Thoracic aorta (tissue), 2 donors: ENCODE results near the gene DMD. TPM values are rescaled to one million over a fixed set of nuclear protein-coding genes. Genes with fewer than 3 reads are reported as not detected.

Experiments
- ATAC-seq: fragments of 150-250 bp; one replicate; pipeline ENCODE4 v1.8.0; 2017; ENCODE audit warnings: low read depth; ENCODE audit not compliant: insufficient number of reproducible peaks, low FRiP score
- DNase-seq: peaks from one replicate; pipeline ENCODE4 v3.0.0-alpha.2; 2020; ENCODE audit warnings: low spot score
- H3K27ac ChIP-seq, 2 donors: fragments of 200-600 bp; sonication (generic); 1 replicate in 1 of 2; 2 replicates in 1 of 2; pipeline ENCODE4 v1.5.1; 2016; ENCODE audit warnings: mild to moderate bottlenecking in 2 of 2, moderate library complexity in 2 of 2
- H3K27me3 ChIP-seq: fragments of 200-600 bp; sonication (generic); replicated peaks from 2 replicates; pipeline ENCODE4 v1.6.0; 2016; ENCODE audit warnings: mild to moderate bottlenecking; ENCODE audit not compliant: insufficient read depth
- H3K36me3 ChIP-seq: fragments of 200-600 bp; sonication (generic); one replicate; pipeline ENCODE4 v1.5.1; 2016
- H3K4me1 ChIP-seq, 2 donors: fragments of 200-600 bp; sonication (generic); 1 replicate in 1 of 2; 2 replicates in 1 of 2; pipeline versions ENCODE4 v1.5.1 to v1.6.0; 2016; ENCODE audit warnings: low read depth in 2 of 2, mild to moderate bottlenecking in 1 of 2; ENCODE audit not compliant: control insufficient read depth in 1 of 2
- H3K4me3 ChIP-seq: fragments of 200-600 bp; sonication (generic); 2 replicates; pipeline ENCODE4 v1.5.1; 2016; ENCODE audit warnings: mild to moderate bottlenecking
- H3K9me3 ChIP-seq: fragments of 200-600 bp; sonication (generic); 2 replicates; pipeline ENCODE4 v1.5.1; 2016
- total RNA-seq, 2 donors: library from RNA; depleted of rRNA; stranded (reverse); fragments of >200 nt; gene quantifications; one replicate each; pipeline versions ENCODE4 v1.1.0 to v1.2.3, GENCODE V29; 2016
- TF ChIP-seq, protein P1 (sequence below): fragments of 200-600 bp; sonication (generic); IDR thresholded peaks from one replicate; pipeline ENCODE4 v1.5.1; 2019; ENCODE audit warnings: antibody characterized with exemption

DMD gene
- total RNA-seq, 2 donors from 2014 or later: 224 to 233 TPM

DNA sequence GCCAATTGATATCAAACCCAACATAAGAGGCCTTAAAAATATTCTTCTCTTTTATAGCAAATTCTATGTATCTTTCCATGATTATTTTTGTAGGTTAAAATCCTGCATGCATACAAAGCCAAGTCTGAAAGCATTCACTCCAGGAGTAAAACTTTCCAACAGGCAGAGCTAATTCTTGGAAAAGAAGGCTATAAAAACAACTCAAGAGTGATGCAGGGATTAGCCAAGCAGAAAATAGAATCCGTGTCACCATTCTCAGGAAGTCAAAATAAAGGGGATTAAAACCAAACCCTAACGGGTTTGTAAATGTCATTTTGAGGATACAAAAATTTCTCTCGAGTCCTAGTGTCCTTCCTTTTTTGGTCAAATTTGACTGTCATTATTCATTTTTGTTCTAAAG lies 412.4 kb downstream of the DMD start:
- Histone ChIP-seq H3K4me1 (no peaks in the 10 kb centered on the region), H3K9me3 (no peaks in the 10 kb centered on the region), H3K27ac (peak overlapping the region in 1 of 2 donors; percentile 63), H3K4me3 (no peak overlapping the region), H3K27me3 (no peaks in the 10 kb centered on the region), H3K36me3 (no peaks in the 10 kb centered on the region)
- no peak for DNase-seq
- TF ChIP-seq, protein P1, sequence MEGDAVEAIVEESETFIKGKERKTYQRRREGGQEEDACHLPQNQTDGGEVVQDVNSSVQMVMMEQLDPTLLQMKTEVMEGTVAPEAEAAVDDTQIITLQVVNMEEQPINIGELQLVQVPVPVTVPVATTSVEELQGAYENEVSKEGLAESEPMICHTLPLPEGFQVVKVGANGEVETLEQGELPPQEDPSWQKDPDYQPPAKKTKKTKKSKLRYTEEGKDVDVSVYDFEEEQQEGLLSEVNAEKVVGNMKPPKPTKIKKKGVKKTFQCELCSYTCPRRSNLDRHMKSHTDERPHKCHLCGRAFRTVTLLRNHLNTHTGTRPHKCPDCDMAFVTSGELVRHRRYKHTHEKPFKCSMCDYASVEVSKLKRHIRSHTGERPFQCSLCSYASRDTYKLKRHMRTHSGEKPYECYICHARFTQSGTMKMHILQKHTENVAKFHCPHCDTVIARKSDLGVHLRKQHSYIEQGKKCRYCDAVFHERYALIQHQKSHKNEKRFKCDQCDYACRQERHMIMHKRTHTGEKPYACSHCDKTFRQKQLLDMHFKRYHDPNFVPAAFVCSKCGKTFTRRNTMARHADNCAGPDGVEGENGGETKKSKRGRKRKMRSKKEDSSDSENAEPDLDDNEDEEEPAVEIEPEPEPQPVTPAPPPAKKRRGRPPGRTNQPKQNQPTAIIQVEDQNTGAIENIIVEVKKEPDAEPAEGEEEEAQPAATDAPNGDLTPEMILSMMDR: no peak
- ATAC-seq: no peak

DNA sequence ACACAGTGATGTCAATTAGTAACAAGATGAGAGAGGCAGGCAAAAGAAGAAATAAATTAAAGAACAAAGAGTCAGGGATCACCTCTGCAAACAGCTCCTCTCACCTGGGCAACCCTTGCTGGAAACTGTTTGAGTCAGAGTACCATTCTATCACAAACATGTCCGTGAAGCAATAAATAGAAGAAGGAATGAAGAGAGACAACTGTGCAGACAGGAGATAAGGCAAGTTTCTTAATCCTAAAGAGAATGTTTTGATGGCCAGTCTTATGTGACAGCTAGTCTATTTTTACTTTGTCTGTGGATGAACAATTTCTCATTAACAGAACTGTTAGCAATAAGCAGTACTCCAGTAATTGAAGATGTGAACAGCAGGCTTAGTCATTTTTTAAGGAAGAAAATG lies 422.4 kb downstream of the DMD start:
- no peaks in the 10 kb centered on the region for H3K36me3 ChIP-seq
- TF ChIP-seq, protein P1: no peak
- no peak for ATAC-seq

DNA sequence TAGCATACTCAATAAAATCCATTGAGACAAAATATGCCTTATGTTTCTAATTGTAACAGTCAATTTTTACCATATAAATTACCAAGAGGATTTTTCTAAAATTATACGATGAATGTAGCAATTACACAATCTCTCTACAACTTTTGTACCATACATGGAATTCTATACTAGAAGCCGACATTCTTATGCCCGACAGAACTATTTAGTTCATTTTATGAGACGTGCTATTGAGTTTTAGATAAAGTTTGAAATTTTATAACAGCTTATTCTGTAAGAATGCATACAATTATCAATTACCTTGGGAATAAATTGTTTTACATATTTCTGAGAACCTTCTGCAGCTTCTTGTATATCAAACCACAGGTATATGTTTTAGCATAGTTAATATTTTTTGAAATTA lies 431.2 kb downstream of the DMD start:
- Histone ChIP-seq H3K27me3 (no peaks in the 10 kb centered on the region), H3K4me1 (no peaks in the 10 kb centered on the region), H3K9me3 (no peaks in the 10 kb centered on the region), H3K36me3 (no peaks in the 10 kb centered on the region), H3K4me3 (no peak overlapping the region), H3K27ac (no peak overlapping the region)
- ATAC-seq: no peak
- TF ChIP-seq, protein P1: no peak
- DNase-seq: no peak

More for the DNA sequence above, 422.4 kb downstream of the DMD start:
- DNase-seq: no peak
- Histone ChIP-seq H3K27me3 (no peaks in the 10 kb centered on the region), H3K9me3 (no peaks in the 10 kb centered on the region), H3K4me3 (no peak overlapping the region), H3K4me1 (peaks cover 0 to 18% of the 10 kb centered on the region in 2 donors), H3K27ac (no peak overlapping the region)

DNA sequence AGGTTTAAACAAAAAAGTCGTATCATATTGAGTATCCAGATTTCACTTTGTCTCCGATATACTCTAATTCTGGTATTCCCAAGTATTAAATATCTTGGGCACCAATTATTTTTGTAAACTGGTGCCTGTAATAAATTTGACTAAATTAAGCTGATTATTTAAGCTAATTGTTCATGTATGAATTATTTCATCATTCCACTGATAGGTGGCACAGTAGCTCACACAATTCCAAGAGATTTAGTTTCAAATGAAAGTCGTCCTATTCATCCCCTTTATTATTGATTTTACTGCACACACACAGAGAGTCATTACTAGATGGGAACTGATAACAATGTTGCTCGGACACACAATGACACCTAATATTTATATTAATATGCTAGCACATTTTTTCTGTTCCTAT lies 432.4 kb downstream of the DMD start:
- no peak overlapping the region for H3K27ac ChIP-seq
- TF ChIP-seq, protein P1: no peak
- ATAC-seq: no peak

DNA sequence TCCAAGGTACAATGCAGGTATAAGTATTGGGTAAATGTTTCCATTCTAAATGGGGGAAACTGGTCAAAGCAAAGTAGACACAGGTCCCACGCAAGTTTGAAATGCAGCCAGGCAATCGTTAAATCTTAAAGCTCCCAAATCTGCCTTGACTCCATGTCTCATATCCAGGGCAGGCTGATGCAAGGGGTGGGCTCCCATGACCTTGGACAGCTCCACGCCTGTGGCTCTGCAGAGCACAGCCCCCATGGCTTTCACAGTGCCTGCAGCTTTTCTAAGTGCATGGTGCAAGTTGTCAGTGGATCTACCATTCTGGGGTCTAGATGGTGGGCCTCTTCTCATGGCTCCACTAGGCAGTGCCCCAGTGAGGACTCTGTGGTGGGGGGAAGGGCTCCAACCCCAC lies 436.4 kb downstream of the DMD start:
- DNase-seq (no peak), ATAC-seq (no peak)
- H3K9me3 ChIP-seq: no peaks in the 10 kb centered on the region
- no peaks in the 10 kb centered on the region for H3K36me3 ChIP-seq
- TF ChIP-seq, protein P1: no peak
- no peak overlapping the region for H3K4me3 ChIP-seq
- H3K4me1 ChIP-seq: no peaks in the 10 kb centered on the region
- H3K27me3 ChIP-seq: no peaks in the 10 kb centered on the region
- no peak overlapping the region for H3K27ac ChIP-seq

More for the DNA sequence above, 432.4 kb downstream of the DMD start:
- Histone ChIP-seq H3K27me3 (no peaks in the 10 kb centered on the region), H3K4me3 (no peak overlapping the region), H3K36me3 (no peaks in the 10 kb centered on the region), H3K9me3 (no peaks in the 10 kb centered on the region), H3K4me1 (no peaks in the 10 kb centered on the region)
- no peak for DNase-seq
